Tibial nerve (tissue), 4 donors: ENCODE measurements around the gene HOXA5.

Experiments
- EP300 ChIP-seq, 2 donors: sonication (generic); formaldehyde crosslinking; IDR thresholded peaks; one replicate each; pipeline ENCODE4 v1.6.1; 2017; ENCODE audit warnings: antibody characterized with exemption in 2 of 2, mild to moderate bottlenecking in 1 of 2
- POLR2A ChIP-seq, 2 donors: fragments of 450-650 bp; IDR thresholded peaks; one replicate each; pipeline ENCODE4 v1.6.1; 2017; ENCODE audit warnings: antibody characterized with exemption in 2 of 2, mild to moderate bottlenecking in 2 of 2, moderate library complexity in 2 of 2
- TF ChIP-seq, protein P1 (sequence below), 5 experiments: fragments of 200-600 bp in 3 of 5; fragments of 450-650 bp in 2 of 5; sonication (generic) in 3 of 5; IDR thresholded peaks; one replicate each; pipeline ENCODE4 v1.5.1; 2016 to 2019; ENCODE audit warnings: antibody characterized with exemption in 5 of 5, mild to moderate bottlenecking in 3 of 5, moderate library complexity in 2 of 5

DNA sequence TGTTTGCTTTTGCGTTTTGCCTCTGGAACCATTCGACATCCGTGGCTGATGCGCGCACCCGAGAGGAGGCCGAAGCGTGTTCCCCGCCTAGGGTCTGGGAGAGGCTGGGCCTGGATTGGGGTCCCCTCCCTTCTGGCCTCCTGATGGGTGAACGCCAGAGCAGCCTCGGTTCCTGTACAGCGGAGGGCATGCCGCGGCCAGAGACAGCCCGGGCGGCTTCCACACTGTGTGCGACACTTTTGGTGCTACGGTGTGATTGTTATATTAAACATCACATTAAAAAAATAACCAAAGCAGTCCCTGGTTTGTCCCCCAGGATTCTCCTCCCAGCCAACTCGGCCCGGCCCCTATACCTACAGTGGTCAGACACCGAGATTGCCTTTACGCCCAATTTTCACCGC is 16.7 kb upstream of the HOXA5 start:
- TF ChIP-seq, protein P1, sequence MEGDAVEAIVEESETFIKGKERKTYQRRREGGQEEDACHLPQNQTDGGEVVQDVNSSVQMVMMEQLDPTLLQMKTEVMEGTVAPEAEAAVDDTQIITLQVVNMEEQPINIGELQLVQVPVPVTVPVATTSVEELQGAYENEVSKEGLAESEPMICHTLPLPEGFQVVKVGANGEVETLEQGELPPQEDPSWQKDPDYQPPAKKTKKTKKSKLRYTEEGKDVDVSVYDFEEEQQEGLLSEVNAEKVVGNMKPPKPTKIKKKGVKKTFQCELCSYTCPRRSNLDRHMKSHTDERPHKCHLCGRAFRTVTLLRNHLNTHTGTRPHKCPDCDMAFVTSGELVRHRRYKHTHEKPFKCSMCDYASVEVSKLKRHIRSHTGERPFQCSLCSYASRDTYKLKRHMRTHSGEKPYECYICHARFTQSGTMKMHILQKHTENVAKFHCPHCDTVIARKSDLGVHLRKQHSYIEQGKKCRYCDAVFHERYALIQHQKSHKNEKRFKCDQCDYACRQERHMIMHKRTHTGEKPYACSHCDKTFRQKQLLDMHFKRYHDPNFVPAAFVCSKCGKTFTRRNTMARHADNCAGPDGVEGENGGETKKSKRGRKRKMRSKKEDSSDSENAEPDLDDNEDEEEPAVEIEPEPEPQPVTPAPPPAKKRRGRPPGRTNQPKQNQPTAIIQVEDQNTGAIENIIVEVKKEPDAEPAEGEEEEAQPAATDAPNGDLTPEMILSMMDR (IDR thresholded peaks at IDR 0.05) = no peak
- TF ChIP-seq EP300 (IDR thresholded peaks at IDR 0.05) (no peak), POLR2A (IDR thresholded peaks at IDR 0.05) (no peak)
